ENCODE data around the gene SMG1. TPM values are rescaled to one million over a fixed set of nuclear protein-coding genes. Genes with fewer than 3 reads are reported as not detected.
"Not testable (repeated sequence)": the region's sequence is repeated elsewhere in the genome, so short reads cannot be mapped to it uniquely, and the experiment has no call there.

Gene SMG1
- total RNA-seq, 1 donor from 2014 or later = 30.8 TPM

DNA sequence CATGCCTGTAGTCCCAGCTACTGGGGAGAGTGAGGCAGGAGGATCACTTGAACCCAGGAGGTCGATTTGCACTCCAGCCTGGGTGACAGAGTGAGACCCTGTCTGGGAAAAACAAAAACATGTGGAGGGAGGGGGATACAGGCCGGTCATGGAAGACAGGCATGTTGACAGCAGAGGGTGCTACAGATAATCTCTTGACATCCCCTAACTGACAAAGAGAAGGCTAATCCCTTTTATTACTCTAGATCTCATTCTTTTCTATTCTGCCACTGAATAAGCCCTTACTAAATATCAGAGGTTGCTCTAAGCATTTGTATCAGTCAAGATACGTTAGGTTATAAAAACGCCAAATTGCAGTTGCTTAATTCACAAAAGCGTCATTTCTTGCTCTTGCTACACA lies 149.9 kb downstream of the SMG1 start:
- DNase-seq (ENCODE audit: low spot score) = not testable (repeated sequence)
- ATAC-seq = peak; percentile 44

DNA sequence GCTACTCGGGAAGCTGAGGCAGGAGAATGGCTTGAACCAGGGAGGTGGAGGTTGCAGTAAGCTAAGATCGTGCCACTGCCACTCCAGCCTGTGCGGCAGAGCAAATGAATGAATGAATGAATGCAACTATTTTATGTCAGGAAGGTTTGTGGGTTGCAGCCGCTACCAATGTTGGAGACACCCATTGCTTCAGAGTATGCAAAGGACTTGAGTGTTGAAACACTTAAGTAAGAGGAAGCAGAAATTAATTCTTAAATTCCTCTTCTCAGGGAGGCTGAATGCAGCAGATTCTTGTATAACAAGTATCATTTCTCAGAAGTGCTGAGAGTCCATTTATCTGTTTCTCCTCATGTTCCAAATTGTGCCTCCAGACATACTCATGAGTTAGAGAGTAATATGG lies 151.6 kb downstream of the SMG1 start:
- not testable (repeated sequence) for ATAC-seq; DNase-seq (ENCODE audit: low spot score)

DNA sequence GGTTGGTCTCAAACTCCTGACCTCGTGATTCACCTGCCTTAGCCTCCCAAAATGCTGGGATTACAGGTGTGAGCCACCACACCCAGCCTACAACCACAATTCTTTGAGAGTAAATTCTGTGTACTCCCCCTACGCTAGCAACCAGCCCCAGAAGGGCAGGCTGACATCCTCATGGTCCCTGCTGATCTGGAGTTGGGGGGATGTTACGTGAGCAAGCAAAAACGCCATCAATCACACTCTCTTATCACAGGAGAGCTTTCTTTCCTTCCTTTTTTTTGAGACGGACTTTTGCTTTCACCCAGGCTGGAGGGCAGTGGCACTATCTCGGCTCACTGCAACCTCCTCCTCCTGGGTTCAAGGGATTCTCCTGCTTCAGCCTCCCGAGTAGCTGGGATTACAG lies 154.0 kb downstream of the SMG1 start:
- not testable (repeated sequence) for ATAC-seq; DNase-seq (ENCODE audit: low spot score)

DNA sequence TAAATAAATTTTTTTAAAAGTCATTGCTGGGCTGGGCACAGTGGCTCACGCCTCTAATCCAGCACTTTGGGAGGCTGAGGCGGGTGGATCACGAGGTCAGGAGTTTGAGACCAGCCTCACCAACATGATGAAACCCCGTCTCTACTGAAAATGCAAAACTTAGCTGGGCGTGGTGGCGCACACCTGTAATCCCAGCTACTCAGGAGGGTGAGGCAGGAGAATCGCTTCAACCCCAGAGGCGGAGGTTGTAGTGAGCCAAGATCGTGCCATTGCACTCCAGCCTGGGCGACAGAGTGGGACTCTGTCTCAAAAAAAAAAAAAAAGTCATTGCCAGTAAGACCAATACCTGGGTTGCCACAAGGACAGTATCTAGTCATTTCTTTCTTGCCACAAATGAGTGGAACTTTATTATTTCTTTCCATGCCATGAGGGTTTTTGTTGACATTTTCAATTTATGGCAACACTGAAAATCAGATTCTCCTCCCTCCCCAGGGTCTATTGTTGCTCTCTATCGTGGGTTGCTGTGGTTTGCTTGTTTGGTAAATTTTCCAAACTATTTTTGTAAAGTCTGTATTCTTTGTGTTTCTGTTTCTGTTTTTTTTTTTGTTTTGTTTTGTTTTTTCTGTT lies 155.8 kb downstream of the SMG1 start:
- not testable (repeated sequence) for DNase-seq (ENCODE audit: low spot score); ATAC-seq

DNA sequence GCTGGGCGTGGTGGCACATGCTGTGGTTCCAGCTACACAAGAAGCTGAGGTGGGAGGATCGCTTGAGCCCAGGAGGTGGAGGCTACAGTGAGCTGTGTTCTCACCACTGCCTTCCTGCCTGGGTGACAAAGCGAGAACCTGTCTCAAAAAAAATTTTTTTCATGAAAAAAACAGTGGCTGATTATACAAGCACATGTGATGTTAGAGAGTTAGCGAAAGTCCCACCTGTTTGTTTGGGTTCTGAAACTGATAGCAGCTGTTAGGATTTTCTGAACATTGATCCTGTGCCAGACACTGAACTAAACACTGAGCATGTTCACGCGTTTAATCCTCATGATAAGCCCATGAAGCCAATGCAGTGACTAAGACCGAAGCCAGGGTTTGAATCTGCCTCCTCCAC lies 159.0 kb downstream of the SMG1 start:
- ATAC-seq = peak; percentile 38

DNA sequence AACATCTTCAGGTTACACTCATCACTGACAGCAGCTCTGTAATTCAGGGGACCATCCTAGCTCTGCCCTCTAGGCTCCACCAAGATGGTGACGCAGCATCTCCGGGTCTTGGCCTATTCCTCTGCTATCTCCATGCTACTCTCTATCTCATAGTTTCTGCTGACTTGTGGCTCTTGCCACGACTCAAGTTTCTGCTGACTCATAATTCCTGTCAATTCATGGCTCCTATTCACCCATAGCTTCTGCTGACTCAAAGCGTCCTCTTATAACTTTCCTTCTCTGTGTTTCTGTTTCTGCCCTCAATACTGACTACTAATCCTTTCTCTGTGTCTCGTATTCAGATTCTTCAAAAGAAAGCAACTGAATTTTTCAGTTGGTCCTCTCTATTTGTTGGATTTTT lies 163.5 kb downstream of the SMG1 start:
- ATAC-seq = peak; percentile 20
- not testable (repeated sequence) for DNase-seq (ENCODE audit: low spot score)

More for the DNA sequence above, 159.0 kb downstream of the SMG1 start:
- DNase-seq (ENCODE audit: low spot score) = not testable (repeated sequence)

DNA sequence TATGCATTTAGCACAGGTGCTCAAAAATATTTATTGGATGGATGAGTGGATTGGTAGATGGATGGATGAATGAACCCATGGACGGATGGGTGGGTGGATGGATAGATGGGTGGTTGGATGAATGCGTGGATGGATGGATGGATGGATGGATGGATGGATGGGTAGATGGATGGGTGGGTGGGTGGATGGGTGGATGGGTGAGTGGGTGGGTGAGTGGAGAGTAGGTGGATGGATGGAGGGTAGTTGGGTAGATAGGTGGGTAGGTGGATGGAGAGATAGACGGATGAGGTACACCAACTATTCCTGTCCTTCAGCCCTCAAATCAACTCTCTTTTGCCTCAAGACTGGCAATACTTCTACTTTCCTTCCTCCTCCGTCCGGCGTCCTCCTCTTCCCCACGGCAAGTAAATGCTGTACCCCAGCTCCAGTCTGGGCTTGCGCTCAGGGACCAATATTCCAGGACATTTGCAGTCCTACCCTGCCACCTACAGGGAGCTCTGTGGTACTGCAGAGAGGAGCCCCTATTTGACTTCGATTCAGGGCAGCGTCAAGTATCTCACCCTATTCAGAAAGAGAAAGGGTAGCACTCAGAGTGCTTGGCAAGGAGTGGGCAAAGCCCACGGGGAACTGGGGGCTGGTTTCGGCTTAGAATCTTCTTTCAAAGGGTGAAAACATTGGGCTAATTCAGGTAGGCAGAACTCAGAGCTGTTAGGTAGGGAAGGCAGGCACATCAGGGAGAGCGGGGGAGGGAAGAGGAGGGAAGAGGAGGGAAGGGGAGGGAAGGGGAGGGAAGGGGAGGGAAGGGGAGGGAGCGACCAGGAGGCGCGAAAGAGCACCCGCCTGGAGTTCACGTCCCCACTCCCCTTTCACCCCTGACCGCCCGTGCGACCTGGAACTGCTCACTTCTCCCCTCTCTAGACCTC lies 166.3 kb downstream of the SMG1 start:
- ATAC-seq = peak; percentile 95
- peak; percentile 55 for DNase-seq (ENCODE audit: low spot score)

DNA sequence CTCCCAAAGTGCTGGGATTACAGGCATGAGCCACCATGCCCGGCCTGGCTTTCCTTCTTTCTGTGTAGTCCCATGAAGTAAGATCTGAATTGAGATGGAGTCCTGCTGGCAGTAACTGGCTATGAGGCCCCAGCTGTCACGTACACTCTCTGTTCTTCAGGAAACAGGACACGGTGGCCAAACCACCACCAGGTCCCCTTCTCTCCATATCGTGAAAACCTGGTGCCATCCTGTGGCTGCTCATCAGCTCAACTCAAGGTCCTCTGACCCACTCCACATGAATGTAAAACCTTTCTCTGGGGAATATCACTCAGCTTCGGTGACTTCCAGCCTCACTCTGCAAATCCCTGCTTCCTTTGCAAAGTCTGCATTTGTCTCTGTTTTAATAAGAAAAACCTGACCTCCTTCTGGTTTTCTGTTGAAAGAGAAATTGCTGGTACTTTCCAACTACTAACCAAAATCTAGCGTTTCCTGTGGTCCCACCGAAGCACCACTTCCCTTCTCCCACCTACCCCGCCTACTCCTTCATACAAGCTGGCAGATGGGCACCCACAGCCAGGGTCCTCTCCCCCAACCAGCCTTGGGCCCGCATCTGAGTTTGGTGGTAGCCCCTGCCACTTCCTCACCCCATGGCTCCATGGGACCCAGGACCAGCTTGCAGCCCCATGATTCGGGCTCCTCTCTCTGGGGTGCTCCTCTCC lies 168.1 kb downstream of the SMG1 start:
- ATAC-seq = not testable (repeated sequence)

DNA sequence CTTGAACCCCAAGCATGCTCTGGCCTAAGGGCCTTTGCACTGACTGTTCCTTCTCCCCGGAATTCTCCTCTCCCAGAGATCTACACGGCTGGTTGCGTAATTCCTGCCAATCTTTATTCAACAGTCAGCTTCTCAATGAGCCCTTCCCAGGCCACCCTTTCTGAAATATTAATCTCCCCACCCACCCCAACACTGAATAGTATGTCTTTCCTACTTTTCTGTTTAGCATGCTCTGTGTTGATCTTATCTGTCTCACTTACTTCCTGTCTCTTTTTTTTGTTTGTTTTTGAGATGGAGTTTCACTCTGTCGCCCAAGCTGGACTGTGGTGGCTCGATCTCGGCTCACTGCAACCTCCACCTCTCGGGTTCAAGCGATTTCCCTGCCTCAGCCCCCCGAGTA lies 169.6 kb downstream of the SMG1 start:
- not testable (repeated sequence) for ATAC-seq; DNase-seq (ENCODE audit: low spot score)

More for the DNA sequence above, 168.1 kb downstream of the SMG1 start:
- DNase-seq (ENCODE audit: low spot score) = not testable (repeated sequence)

Other genes starting within 250 kb of the SMG1 start
- gene RPS15A, start 136.1 kb downstream of the SMG1 start, total RNA-seq = 375 TPM
- gene ARL6IP1, start 124.9 kb downstream of the SMG1 start, total RNA-seq = 93.3 TPM
- 0.30 TPM for gene TMC7, start 57.5 kb upstream of the SMG1 start, total RNA-seq
- gene COQ7, start 141.2 kb upstream of the SMG1 start, total RNA-seq = 8.4 TPM
- gene ITPRIPL2, start 187.6 kb upstream of the SMG1 start, total RNA-seq = 16.2 TPM
- 7.7 TPM for gene SYT17, start 241.8 kb upstream of the SMG1 start, total RNA-seq